ENCODE results near the gene COL16A1.
"Not testable (repeated sequence)": the region's sequence is repeated elsewhere in the genome, so short reads cannot be mapped to it uniquely, and the experiment has no call there.

COL16A1 gene

DNA sequence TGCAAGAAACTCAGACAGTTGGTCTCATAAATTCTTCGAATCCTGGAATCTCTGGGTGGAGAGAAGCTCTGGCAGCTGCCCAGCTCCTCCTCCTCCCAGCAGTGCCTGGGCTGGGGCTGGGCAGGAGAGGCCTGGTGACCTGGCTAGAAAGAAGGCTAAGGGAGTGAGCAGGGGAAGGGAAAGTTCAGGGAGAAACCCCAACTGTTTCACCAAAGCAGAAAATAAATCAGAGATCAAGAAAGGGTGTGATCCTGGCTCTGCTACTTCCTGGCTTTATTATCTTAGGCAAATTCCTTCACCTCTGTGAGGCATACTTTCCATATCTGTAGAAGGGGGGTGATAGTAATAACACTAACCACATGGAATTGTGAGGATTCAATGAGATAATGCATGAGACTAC is 8.8 kb upstream of the COL16A1 start:
- H3K4me3 ChIP-seq (ENCODE audit: low read depth, low read length): no peak overlapping the region
- H2AFZ ChIP-seq: no peak overlapping the region
- H3K4me1 ChIP-seq: no peaks in the 10 kb centered on the region
- TF ChIP-seq, protein P1, sequence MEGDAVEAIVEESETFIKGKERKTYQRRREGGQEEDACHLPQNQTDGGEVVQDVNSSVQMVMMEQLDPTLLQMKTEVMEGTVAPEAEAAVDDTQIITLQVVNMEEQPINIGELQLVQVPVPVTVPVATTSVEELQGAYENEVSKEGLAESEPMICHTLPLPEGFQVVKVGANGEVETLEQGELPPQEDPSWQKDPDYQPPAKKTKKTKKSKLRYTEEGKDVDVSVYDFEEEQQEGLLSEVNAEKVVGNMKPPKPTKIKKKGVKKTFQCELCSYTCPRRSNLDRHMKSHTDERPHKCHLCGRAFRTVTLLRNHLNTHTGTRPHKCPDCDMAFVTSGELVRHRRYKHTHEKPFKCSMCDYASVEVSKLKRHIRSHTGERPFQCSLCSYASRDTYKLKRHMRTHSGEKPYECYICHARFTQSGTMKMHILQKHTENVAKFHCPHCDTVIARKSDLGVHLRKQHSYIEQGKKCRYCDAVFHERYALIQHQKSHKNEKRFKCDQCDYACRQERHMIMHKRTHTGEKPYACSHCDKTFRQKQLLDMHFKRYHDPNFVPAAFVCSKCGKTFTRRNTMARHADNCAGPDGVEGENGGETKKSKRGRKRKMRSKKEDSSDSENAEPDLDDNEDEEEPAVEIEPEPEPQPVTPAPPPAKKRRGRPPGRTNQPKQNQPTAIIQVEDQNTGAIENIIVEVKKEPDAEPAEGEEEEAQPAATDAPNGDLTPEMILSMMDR (IDR thresholded peaks at IDR 0.05): no peak
- H3K9me3 ChIP-seq (ENCODE audit: control insufficient read depth, low read length): no peaks in the 10 kb centered on the region
- no peaks in the 10 kb centered on the region for H3K79me2 ChIP-seq
- no peaks in the 10 kb centered on the region for H3K27me3 ChIP-seq (ENCODE audit: control insufficient read depth, insufficient read depth, low read length)
- no peak overlapping the region for H3K4me2 ChIP-seq (ENCODE audit: low read length)
- no peaks in the 10 kb centered on the region for H3K36me3 ChIP-seq (ENCODE audit: control insufficient read depth, insufficient read depth, low read length)
- no peak overlapping the region for H3K9ac ChIP-seq
- no peak overlapping the region for H3K27ac ChIP-seq

DNA sequence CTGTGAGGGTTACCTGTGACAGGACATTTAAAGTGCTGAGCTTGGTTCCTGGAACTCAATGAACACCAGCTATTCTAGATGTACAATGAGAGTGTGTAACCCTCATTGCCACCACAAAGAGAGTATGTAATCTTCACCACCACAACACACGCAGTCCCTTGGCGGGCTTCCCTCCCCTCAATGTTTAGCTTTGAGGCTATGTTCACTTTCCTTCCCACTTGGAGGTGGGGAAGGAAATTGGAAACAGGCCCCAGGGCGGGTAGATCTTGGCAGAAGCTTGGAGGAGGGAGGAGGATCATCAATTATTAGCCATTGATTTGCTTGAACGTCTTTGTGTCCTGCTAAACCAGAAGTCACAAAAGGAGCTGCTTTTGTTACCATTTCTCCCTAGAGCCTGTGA is 8.3 kb upstream of the COL16A1 start:
- TF ChIP-seq, protein P1 (IDR thresholded peaks at IDR 0.05): no peak
- no peaks in the 10 kb centered on the region for H3K9me3 ChIP-seq (ENCODE audit: control insufficient read depth, low read length)
- no peaks in the 10 kb centered on the region for H3K4me1 ChIP-seq
- no peak overlapping the region for H3K4me3 ChIP-seq (ENCODE audit: low read depth, low read length)
- no peak overlapping the region for H3K9ac ChIP-seq
- no peak overlapping the region for H2AFZ ChIP-seq
- no peak overlapping the region for H3K4me2 ChIP-seq (ENCODE audit: low read length)
- H3K27ac ChIP-seq: no peak overlapping the region
- no peaks in the 10 kb centered on the region for H3K79me2 ChIP-seq
- H3K36me3 ChIP-seq (ENCODE audit: control insufficient read depth, insufficient read depth, low read length): no peaks in the 10 kb centered on the region
- H3K27me3 ChIP-seq (ENCODE audit: control insufficient read depth, insufficient read depth, low read length): no peaks in the 10 kb centered on the region

DNA sequence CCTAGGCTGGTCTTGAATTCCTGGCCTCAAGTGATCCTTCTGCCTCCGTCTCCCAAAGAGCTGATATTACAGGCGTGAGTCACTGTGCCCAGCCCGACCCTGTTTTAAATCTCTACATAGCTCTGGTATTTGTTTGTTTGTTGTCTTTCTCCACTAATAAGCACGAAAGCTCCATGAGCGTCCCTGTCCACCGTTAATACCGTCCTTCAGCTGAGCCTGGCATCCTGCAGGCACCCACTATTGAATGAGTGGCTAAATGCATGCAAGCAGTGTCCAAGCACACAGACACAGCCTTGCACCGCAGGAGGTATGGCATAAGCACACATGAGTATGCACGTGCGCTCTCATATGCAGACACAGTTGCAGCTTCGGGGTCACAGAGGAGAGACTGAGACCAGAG is 4.5 kb upstream of the COL16A1 start:
- TF ChIP-seq, protein P1 (IDR thresholded peaks at IDR 0.05): no peak

DNA sequence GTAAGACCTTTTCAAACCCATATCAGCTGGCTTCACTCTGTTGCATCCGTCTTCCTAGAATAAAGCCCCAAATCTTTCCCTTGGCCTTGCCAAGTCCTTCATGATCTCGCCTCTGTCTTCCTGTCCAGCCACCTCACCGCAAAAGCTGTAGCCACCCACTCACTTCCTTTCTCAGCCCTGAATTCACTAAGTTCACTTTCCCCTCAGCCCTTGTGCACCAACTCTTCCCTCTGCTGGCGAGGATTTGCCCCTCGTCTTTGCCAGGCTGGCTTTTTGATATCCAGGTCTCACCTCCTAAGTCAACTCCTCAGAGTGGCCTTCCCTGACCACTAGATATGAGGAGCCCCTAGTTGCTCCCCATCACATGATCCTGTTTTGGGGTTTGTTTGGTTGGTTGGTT is 3.9 kb upstream of the COL16A1 start:
- no peaks in the 10 kb centered on the region for H3K27me3 ChIP-seq (ENCODE audit: control insufficient read depth, insufficient read depth, low read length)
- H3K9ac ChIP-seq: no peak overlapping the region
- no peaks in the 10 kb centered on the region for H3K4me1 ChIP-seq
- no peaks in the 10 kb centered on the region for H3K36me3 ChIP-seq (ENCODE audit: control insufficient read depth, insufficient read depth, low read length)
- H3K4me3 ChIP-seq (ENCODE audit: low read depth, low read length): no peak overlapping the region
- no peak overlapping the region for H3K27ac ChIP-seq
- H3K79me2 ChIP-seq: no peaks in the 10 kb centered on the region
- H3K4me2 ChIP-seq (ENCODE audit: low read length): no peak overlapping the region
- TF ChIP-seq, protein P1 (IDR thresholded peaks at IDR 0.05): no peak
- H2AFZ ChIP-seq: no peak overlapping the region
- H3K9me3 ChIP-seq (ENCODE audit: control insufficient read depth, low read length): no peaks in the 10 kb centered on the region

More for the DNA sequence above, 4.5 kb upstream of the COL16A1 start:
- Histone ChIP-seq H3K4me1 (no peaks in the 10 kb centered on the region), H3K9ac (no peak overlapping the region), H3K9me3 (ENCODE audit: control insufficient read depth, low read length) (no peaks in the 10 kb centered on the region), H3K4me2 (ENCODE audit: low read length) (no peak overlapping the region), H3K27me3 (ENCODE audit: control insufficient read depth, insufficient read depth, low read length) (no peaks in the 10 kb centered on the region), H2AFZ (no peak overlapping the region), H3K36me3 (ENCODE audit: control insufficient read depth, insufficient read depth, low read length) (no peaks in the 10 kb centered on the region), H3K27ac (no peak overlapping the region), H3K4me3 (ENCODE audit: low read depth, low read length) (no peak overlapping the region), H3K79me2 (no peaks in the 10 kb centered on the region)

DNA sequence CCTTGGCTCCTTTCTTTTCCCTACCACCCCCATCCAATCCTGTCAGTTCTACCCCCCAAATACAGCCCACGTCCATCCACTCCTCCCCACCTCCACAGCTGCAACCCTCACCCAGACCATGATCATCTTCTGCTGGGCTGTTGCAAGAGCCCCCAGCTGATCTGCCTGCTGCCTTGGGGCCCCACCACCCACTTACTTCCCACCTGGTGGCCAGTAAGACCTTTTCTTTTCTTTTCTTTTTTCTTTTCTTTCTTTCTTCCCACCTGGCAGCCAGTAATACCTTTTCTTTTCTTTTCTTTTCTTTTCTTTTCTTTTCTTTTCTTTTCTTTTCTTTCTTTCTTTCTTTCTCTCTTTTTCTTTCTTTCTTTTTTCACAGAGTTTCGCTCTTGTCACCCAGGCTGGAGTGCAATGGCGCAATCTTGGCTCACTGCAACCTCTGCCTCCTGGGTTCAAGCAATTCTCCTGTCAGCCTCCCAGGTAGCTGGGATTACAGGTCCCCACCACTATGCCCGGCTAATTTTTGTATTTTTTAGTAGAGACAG is 3.3 kb upstream of the COL16A1 start:
- not testable (repeated sequence) for H3K4me2 ChIP-seq (ENCODE audit: low read length); H3K9me3 ChIP-seq (ENCODE audit: control insufficient read depth, low read length); H3K79me2 ChIP-seq; H3K36me3 ChIP-seq (ENCODE audit: control insufficient read depth, insufficient read depth, low read length); H2AFZ ChIP-seq; H3K27ac ChIP-seq; H3K9ac ChIP-seq; H3K4me1 ChIP-seq; H3K4me3 ChIP-seq (ENCODE audit: low read depth, low read length); H3K27me3 ChIP-seq (ENCODE audit: control insufficient read depth, insufficient read depth, low read length)
